NCI-H2196 treated with DMSO at 0.1 percent for 48 hours (cell line): ENCODE measurements around the gene RPS19.

Source experiments
- DNase-seq: peaks from one replicate; lab custom pipeline; 2025; ENCODE audit not compliant: unreplicated experiment; lab: John Stamatoyannopoulos, UW

RPS19 gene

DNA sequence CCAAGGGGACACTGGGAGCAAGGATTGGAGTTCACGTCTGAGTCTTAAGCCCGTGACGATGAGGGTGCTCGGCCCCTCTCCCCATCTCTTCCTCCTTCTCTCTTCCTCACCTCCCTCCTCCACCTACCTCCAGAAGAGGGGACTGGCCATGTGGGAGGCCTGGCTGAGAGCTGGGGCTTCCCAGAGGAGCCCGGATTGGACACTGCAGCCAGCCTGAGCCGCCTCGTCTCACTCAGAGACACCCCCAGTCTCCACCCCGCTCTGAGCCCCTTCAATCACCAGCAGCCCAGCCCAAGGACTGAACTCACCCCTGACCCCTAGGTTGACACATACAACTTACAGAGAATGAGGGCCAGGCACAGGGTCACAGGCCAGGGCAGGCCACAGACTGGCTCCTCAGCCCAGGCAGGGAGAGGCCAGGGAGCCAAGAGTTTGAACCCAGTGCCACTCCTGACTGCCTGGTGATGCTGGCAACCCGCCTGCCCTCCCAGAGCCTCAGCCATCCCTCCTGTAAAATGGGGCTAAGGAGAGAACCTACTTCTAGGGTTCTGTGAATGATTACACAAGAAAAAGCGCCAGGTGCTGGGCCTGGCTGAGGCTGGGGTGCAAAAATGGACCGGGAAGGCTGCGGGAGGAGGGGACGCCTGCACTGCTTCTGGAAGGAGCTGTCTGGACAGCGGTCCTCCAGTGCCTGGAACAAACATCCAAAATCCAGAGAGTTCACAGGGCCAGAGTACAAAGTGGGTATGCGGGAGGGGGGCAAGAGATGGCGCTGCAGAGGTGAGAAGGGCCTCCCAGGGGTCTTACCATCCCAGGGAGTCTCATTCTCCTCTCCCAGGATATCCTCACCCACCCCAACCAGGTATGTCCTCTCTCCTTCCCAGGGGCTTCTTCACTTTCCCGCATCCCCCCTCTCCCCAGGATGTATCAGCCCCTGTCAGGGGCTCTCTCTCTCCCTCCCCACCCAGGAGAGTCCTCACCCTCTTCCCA lies 18.2 kb downstream of the RPS19 start:
- DNase-seq = no peak

DNA sequence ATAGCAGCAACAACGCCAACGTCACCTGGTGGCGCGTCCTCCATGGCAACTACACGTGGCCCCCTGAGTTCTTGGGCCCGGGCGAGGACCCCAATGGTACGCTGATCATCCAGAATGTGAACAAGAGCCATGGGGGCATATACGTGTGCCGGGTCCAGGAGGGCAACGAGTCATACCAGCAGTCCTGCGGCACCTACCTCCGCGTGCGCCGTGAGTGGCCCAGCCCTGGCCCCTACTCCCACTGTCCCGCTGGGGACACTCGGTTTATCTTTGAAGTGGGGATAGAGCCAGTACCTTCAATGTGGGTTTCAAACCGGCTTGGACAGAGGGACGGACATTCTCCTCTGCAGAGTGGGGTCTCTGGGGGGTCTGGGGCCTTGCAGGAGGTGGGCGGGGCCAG lies 19.0 kb downstream of the RPS19 start:
- no peak for DNase-seq

DNA sequence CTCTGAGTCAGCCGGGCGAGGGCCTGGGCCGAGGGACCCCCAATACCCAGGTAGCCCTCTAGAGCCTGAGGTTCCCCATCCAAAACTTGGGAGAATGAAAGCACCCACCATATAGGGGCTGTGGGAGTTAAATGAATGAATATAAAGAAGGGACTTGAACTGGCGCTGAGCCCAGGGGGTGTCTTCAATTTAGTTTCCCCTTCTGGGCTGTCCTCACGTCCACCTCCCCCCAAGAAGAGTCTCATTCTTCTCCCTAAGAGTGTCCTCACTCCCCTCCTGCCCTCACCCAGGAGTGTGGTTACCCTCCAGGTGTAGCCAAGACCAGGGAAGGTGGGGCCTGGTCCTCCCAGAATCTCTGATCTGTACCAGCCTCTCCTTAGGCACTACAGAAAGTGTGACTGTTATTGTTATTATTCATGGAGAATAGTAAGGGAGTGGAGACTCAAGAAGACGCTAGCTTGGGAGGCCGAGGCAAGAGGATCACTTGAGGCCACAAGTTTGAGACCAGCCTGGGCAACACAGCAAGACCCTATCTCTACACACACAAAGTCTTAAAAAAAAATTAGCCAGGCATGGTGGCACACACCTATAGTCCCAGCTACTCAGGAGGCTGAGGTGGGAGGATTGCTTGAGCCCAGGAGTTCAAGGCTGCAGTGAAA lies 19.7 kb downstream of the RPS19 start:
- DNase-seq = no peak

DNA sequence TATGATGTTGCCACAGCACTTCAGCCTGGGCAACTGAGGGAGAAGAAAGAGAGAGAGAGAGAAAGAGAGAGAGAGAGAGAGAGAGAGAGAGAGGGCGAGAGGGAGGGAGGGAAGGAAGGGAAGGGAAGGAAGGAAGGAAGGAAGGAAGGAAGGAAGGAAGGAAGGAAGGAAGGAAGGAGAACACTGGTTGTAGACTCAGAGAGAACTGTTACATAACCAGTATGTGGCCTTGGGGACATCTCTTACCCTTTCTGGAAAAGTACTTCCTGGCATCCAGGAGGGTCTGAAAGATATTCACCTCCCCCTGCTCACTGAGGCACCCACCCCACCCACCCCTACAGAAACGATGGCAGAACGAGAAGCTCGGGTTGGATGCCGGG lies 20.3 kb downstream of the RPS19 start:
- no peak for DNase-seq

DNA sequence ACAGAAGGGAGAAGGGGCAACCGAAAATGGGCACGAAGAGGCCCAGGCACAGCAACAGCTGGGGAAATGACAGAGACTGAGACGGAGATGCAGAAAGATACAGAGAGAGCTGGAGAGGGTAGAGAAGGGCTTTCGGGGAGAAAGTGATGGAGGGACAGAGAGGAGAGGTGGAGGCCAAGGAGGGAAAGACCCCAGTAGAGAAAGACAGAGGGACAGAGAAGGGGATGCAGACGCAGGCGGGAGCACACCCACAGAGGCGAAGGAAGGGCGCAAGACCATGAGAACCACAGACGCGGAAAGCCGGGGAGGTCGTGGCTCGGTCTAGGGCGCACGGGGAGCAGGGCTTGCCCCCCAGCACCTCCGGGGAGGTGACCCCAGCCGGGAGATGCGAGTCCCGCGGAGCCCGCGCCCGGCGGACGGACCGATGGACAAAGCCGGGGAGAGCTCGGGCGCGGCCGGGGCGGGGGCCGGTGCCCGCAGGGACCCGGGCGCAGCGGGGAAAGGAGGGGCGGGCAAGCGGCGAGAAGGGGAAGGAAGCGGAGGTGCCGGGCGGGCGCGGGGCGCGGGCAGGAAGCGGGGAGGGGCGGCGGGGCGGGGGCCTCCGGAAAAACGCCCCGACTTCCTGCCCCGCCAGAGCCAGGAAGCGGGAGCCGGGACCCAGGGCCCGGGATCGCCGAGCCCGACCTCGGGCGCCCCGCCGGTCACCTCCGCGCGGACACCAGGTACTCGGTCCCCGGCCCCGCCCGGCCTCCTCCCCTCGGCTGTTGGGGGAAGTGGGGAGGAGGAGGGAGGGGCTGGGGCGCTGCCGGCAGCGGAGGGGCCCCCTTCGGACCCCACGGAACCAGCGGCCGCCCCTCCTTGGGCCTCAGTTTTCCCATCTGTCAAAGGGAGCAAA lies 22.8 kb downstream of the RPS19 start, which contains the start of gene ARHGEF1:
TSS of gene ARHGEF1 (plus strand) at position 617 of the 895 bp plus-strand sequence. CDS start 4,899 bp downstream, outside the sequence.
- DNase-seq = no peak

DNA sequence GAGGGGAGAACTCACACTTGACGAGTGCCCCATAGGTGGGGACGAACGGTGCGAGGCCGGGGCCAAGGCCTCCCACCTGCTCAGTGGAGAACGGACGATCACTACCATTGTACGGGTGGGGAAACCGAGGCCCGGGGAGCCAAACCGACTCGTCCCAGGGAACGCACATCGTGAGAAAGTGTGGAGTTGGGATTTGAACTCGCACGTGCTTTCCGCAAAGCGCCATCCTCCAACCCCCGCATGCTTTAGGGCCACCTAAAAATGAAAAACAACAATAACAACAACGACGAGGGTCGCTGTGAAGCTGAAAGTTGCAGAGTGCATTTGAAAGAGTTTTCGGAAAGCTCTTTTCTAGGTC lies 23.4 kb downstream of the RPS19 start:
- DNase-seq = no peak

DNA sequence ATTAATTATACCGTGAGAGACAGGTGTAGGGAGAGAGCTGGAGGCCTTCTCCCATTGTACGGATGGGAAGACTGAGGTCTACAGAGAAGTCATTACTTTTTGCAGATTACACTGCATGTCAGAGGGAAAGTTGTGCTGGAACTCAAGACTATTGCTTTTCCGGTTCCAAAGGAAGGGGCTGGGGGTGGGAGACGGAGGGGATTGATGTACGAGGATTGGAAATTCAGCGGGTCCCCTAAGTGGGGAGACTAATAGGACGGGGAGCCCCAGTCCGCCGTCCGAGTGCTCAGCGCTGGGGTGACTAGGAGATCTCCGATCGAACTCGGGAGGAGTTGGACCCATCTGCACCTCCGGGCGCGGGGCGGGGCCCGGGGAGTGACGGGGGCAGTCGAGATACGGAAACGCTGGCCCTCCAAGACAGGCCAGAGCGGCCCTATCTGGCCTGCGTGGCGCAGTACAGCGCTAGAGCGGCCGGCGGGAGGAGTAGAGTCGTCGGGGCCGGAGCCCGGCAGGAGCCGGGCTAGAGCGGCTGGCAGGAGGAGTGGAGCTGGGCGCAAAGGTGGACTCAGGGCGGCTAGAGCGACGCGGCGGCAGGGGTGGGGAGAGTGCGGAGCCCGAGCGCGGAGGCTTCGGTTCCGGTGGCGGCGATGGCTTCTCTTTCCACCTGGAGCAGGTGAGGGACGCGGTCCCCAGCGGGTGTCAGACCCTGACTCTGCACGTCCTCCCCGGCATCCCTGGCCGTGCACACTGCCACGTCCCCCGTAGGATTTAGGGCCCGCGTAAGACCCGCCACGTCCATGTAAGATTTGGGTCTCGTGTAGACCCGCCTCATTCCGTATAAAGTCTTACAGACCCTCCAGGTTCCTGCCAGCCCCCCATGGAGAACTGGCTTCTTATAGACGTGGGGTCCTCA lies 24.0 kb downstream of the RPS19 start:
- DNase-seq = peak; percentile 96

DNA sequence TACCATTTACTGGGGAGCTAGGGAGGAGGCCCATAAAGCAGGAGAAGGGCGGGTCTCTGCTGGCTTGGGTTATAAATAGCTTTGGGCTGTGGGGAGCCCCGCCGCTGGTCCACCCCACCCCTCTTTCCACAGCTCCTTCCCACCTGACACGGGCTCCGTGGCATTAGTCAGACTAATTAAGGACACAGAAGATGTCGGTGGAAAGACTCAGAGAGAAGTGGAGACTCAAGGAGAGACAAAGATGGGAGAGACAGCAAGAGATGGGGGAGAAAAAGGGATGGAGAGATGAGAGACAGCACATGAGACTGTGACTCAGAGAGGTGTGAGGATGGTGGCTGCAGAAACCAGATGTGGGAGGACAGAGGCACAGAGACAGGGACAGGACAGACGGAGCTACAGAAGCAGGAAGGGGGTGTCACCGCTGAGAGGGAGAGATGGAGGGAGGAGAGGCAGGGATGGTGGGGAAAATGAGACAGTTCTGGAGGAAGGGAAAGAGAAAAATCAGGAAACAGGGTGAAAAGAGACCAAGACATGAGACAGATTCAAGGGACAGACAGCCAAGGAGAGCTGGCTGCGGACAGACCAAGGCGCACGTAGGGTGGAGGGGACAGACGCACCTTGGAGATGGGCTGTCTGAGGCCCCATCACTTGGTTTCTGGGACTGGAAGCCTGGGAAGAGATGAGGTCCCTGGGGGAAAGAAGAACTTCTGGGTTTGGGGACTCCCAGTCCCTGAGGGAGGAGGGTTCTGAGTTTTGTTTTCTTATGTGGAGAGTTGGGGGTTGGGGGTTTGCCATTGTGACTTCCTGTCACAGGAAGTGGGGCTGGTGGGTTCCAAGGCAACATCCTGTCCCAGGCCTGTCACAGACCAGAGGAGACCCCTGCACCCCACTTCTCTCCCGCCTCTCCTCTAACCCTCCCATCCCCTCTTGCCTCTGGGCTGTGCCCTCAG lies 27.0 kb downstream of the RPS19 start:
- DNase-seq = no peak

DNA sequence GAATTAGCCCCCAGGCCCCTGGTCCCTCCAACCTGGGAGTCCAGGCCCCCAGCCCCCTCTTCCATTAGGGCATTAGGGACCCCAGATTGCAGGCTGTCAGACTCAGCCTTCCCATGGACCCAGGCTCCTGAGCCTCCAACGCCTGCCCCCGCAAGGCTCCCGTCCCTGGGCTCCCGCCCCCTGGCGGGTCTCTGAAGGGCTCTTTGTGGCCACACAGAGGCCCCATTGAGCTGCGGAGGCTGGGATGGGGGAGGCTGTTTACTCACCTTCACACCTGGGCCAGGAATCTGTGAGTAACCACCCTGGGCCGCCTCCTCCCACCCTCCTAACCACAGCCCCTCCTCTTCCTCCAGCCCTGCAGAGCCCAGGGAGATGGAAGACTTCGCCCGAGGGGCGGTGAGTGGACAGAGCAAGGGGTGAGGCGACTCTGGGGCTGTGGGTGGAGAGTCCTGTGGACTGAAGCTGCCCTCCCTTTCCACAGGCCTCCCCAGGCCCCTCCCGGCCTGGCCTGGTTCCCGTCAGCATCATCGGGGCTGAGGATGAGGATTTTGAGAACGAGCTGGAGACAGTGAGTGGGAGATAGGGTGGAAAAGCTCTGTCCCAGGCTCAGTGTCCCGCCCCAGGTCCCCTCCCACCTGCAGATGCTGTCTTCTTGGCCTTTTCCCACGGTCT lies 27.8 kb downstream of the RPS19 start:
- peak; percentile 74 for DNase-seq

DNA sequence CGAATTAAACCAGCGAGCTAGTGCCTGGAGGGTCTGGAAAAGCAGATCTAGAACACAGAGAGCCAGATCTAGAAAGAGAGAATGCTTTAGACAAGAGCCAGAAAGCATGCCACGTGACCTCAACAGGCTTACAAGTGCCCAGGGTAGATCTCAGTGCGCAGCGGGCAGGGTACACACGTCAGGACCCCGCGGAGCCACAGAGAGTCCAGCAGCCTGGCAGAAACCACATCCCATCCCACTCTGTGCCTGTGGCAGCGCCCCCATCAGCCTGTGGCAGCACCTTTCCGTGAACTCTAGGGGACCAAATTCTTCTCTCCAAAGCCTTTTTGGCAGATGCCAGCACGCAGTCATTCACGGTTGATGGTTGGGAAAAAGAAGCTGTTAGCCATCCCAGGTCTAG lies 28.9 kb downstream of the RPS19 start:
- no peak for DNase-seq

DNA sequence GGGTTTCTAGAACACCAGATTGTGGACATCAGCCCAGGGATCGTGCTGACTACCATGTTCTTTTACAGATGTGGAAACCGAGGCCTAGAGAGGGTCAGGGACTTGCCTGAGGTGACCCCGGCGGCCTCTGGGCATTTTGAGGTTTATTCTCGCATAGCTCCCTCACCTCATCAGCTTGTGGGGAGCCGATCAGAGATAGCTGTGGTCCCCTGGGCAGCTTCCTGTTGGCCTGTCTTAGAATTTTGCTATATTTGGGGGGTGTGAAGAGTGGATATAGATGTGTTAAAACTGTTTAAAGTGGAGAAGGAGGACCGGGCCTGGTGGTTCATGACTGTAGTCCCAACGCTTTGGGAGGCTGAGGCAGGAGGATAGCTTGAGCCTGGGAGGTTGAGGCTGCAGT lies 29.8 kb downstream of the RPS19 start:
- DNase-seq = no peak

DNA sequence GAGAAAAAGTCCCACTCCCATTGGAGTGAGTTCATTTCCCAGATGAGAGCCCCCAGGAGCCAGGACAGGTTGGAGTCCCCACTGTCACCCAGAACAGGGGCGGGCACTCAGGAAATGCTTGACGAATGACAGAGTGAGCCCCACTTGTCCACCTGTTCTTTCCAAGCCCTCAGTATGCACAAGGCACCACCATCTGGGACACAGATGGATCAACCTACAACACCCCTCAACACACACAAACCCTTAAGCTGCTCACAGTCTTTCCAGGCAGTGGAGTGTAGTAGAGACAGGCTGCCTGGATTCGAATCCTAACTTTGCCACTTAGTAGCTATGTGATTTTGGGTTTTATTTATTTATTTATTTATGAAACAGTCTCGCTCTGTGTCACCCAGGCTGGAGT lies 30.9 kb downstream of the RPS19 start:
- no peak for DNase-seq

DNA sequence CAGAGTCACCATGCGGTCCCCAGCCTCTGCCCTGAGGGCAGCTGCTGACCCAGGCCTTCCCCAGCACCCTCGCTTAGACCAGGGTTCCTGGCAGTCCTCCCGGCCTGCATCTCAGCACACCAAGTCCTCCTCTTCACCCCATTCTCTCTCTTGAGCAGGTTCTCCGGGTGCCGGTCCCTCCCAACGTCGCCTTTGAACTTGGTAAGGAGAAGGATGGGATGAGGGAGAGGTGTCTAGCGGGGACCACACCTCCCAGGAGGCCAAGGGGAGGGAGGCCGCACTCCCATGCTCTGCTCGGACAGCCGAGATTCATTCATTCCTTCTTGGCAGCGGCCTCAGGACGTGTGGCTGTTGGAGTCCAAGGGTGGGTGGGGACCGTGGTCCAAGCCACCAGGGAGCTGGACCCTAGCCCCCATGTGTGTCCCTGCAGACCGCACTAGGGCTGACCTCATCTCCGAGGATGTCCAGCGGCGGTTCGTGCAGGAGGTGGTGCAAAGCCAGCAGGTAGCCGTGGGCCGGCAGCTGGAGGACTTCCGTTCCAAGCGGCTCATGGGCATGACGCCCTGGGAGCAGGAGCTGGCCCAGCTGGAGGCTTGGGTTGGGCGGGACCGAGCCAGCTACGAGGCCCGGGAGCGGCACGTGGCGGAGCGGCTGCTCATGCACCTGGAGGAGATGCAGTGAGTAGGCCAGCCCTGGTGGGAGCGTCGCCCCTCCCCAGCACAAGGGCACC lies 32.3 kb downstream of the RPS19 start:
- no peak for DNase-seq

DNA sequence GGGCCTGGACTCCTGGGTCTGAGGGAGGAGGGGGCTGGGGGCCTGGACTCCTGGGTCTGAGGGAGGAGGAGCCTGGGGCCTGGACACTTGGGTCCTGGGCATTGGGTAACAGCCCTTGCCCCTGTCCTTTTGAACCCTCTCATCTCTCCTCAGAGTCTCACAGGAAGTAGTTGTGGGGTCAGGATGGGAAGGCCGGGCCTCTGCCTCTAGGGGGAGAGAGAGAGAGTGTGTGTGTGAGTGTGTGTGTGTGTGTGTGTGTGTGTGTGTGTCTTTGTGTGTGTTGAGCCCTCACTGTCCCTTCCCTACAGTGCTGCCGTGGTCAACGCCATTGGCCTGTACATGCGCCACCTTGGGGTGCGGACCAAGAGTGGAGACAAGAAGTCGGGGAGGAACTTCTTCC lies 33.8 kb downstream of the RPS19 start:
- DNase-seq = no peak

DNA sequence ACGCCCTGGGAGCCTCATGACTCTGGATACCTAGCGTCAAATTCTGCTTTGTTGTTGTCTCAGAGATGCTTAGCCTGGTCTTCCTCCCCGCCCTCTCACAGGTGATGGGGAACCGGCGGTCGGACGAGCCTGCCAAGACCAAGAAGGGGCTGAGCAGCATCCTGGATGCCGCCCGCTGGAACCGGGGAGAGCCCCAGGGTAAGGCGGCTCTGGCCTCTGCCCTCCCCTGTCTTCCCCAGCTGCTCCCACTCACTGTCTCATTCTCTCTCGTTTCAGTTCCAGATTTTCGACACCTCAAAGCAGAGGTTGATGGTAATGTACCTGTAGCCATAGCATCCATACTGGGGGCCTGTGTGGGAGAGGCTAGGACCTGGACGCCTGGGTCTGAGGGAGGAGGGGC lies 34.3 kb downstream of the RPS19 start:
- no peak for DNase-seq

DNA sequence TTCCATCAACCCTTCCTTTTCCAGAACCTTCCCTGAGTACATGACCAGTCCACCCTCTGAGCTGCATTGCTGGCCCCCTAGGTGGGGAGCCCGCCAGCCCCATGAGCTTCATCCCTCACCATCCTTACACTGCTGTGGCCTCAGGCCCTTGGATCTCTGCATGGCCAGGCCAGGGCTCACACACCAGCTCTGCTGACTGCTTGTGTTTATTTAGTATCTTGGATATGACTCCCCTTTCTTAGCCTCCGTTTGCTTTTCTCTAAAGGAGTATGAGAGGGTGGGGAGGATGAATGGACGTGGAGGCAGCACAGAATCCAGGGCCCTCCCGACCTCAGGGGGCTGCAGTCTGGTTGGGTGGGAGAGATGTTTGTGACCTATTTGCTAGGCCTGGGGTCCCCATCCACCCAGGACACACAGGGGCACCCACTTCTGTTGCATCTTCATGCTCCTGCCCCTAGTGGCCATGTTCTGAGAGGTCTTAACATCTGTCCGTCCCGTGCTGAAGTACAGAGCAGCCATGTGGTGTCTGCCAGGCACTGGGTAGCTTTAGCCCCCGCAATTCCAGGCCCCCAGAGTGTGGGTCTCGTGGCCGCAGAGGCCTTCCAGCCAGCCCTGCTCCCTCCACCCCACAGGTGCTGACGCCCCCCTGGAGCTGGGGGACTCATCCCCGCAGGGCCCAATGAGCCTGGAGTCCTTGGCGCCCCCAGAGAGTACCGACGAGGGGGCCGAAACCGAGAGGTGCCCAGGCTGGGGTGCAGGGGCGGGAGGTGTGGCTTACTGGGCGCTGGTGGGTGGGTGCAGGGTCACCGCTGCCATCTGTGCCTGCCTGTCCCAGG lies 35.9 kb downstream of the RPS19 start:
- no peak for DNase-seq

DNA sequence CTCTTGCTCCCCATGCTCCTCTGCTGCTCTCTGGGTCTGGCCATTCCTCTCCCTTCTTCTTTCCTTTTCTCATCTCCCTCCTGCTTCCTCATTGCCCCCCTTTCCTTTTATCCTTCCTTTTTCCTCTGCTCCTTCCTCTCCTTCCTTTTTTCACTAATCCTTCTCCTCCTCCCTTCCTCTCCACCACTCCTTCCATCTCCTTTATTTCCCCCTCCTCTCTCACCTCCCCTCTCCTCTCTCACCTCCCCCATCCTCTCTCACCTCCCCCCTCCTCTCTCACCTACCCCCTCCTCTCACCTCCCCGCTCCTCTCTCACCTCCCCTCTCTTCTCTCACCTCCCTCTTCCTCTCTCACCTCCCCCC lies 36.5 kb downstream of the RPS19 start:
- no peak for DNase-seq
